Osteoblast (primary cell): ENCODE data around the gene DLGAP1. TPM values are rescaled to one million over a fixed set of nuclear protein-coding genes. Genes with fewer than 3 reads are reported as not detected.

Experiments
- DNase-seq: peaks from one replicate; pipeline ENCODE4 v3.0.0; 2011; ENCODE audit warnings: low spot score, mixed read lengths; ENCODE audit not compliant: insufficient read length; ENCODE audit errors: missing footprints
- H2AFZ ChIP-seq: 2 replicates; pipeline ENCODE4 v1.6.0; 2011; ENCODE audit warnings: mild to moderate bottlenecking, low read length
- H3K27ac ChIP-seq: 2 replicates; pipeline ENCODE4 v1.5.1; 2011; ENCODE audit warnings: mild to moderate bottlenecking, low read depth, low read length, moderate library complexity
- H3K27me3 ChIP-seq: 2 replicates; pipeline ENCODE4 v1.6.0; 2012; ENCODE audit warnings: mild to moderate bottlenecking, control low read depth, inconsistent platforms, low read length, moderate library complexity; ENCODE audit not compliant: insufficient read depth
- H3K36me3 ChIP-seq: 2 replicates; pipeline ENCODE4 v1.5.1; 2011; ENCODE audit warnings: mild to moderate bottlenecking, low read length, control low read depth, moderate library complexity; ENCODE audit not compliant: insufficient read depth
- H3K4me1 ChIP-seq: 2 replicates; pipeline ENCODE4 v1.5.1; 2011; ENCODE audit warnings: mild to moderate bottlenecking, low read length, control low read depth, moderate library complexity; ENCODE audit not compliant: insufficient read depth
- H3K4me2 ChIP-seq: 2 replicates; pipeline ENCODE4 v1.6.0; 2011; ENCODE audit warnings: mild to moderate bottlenecking, low read length; ENCODE audit not compliant: insufficient read depth
- H3K4me3 ChIP-seq: fragments of 200-600 bp; sonication (generic); 3 replicates; pipeline ENCODE4 v1.5.1; 2012; ENCODE audit warnings: mild to moderate bottlenecking, low read length, inconsistent platforms; ENCODE audit not compliant: insufficient read depth
- H3K79me2 ChIP-seq: 2 replicates; pipeline ENCODE4 v1.6.0; 2012; ENCODE audit warnings: mild to moderate bottlenecking, low read length, control low read depth, inconsistent platforms; ENCODE audit not compliant: insufficient read depth
- H3K9me3 ChIP-seq: 2 replicates; pipeline ENCODE4 v1.5.1; 2011; ENCODE audit warnings: low read depth, low read length, control low read depth
- H4K20me1 ChIP-seq: 2 replicates; pipeline ENCODE4 v1.6.0; 2012; ENCODE audit warnings: mild to moderate bottlenecking, low read length, control low read depth; ENCODE audit not compliant: insufficient read depth
- total RNA-seq: library from RNA; depleted of rRNA; stranded (reverse); fragments of >200 nt; gene quantifications from 2 replicates; pipeline ENCODE4 v1.2.3, GENCODE V29; 2012
- TF ChIP-seq, protein P1 (sequence below): IDR thresholded peaks from 2 replicates; pipeline ENCODE4 v1.5.1; 2011; ENCODE audit warnings: mild to moderate bottlenecking, low read depth, low read length, moderate library complexity; ENCODE audit errors: extremely low read depth

Gene DLGAP1
- total RNA-seq, 1 donor = not detected

DNA sequence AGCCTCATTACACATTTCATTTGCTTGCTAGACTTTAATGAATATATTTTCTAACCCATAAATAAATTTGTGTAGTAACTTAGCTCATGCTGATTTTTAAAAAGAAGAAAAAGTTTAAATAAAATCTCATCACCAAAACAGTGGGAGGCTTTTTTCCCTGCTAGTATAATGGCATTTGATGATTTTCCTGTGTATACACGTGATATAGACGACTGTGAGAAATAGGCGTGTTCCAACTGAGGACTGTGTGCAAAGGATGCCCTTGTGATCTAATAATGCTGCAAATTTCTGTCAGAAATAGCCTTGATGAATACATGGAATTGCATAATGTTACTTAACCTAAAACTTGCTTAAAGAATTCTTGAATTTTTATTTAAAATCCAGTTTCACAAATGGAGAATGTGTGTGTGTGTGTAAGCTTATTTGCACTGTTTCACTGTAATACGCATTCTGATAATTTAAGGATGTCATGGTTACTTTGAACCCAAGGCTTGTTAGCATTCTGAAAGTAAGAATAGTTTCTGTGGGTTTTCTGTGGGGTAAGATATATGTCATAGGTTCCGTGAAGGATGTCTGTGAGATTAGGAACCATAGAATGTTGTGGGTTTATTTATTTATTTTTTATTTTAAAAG lies 178.0 kb downstream of the DLGAP1 start:
- TF ChIP-seq, protein P1, sequence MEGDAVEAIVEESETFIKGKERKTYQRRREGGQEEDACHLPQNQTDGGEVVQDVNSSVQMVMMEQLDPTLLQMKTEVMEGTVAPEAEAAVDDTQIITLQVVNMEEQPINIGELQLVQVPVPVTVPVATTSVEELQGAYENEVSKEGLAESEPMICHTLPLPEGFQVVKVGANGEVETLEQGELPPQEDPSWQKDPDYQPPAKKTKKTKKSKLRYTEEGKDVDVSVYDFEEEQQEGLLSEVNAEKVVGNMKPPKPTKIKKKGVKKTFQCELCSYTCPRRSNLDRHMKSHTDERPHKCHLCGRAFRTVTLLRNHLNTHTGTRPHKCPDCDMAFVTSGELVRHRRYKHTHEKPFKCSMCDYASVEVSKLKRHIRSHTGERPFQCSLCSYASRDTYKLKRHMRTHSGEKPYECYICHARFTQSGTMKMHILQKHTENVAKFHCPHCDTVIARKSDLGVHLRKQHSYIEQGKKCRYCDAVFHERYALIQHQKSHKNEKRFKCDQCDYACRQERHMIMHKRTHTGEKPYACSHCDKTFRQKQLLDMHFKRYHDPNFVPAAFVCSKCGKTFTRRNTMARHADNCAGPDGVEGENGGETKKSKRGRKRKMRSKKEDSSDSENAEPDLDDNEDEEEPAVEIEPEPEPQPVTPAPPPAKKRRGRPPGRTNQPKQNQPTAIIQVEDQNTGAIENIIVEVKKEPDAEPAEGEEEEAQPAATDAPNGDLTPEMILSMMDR = no peak
- Histone ChIP-seq H4K20me1 (no peaks in the 10 kb centered on the region), H3K27ac (no peak overlapping the region), H3K79me2 (no peaks in the 10 kb centered on the region), H3K27me3 (no peaks in the 10 kb centered on the region), H3K9me3 (peaks cover 5% of the 10 kb centered on the region), H3K4me1 (no peaks in the 10 kb centered on the region), H3K4me3 (no peak overlapping the region), H2AFZ (no peak overlapping the region), H3K36me3 (no peaks in the 10 kb centered on the region), H3K4me2 (no peak overlapping the region)
- no peak for DNase-seq

DNA sequence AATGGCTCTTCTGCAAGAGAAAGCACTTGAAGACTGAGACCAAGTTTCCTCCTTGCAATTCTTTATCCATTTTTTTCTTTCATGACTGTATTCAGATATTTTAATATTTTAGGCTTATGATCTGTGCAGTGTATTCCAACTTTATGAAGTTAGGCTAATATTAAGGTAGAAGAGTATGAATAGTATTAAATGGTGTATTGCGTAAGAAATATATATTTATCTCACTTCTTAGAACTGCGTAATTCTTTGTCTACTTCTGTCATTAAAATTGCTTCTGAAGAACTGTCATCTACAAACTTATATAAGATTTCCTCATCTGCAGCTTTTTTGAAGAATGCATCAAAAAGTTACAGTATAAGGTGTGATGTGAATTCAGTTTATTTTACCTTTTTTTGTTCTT lies 183.2 kb downstream of the DLGAP1 start:
- H3K4me3 ChIP-seq = no peak overlapping the region
- no peaks in the 10 kb centered on the region for H3K4me1 ChIP-seq
- no peak overlapping the region for H3K4me2 ChIP-seq
- no peaks in the 10 kb centered on the region for H3K79me2 ChIP-seq
- H2AFZ ChIP-seq = no peak overlapping the region
- TF ChIP-seq, protein P1 = no peak
- no peaks in the 10 kb centered on the region for H4K20me1 ChIP-seq
- no peaks in the 10 kb centered on the region for H3K27me3 ChIP-seq
- no peaks in the 10 kb centered on the region for H3K36me3 ChIP-seq
- H3K9me3 ChIP-seq = peaks cover 5% of the 10 kb centered on the region
- DNase-seq = no peak
- no peak overlapping the region for H3K27ac ChIP-seq

DNA sequence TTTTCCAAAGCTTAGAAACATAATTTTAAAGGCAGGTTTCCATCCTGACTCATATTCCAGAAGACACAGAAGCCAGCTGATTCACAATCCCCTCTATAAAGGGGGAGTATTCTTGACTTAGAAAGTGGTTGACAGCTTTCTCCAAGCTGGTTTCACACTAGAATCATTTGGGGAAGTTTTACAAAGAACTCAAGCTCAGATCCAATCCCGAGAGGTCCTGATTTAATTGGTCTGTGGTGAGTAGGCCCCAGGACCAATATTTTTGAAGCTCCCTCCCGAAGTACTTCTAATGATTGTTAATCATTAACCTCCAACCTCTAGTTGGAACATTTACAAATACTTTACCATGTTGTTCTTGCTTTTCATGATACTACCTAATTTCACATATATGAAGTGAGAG lies 184.1 kb downstream of the DLGAP1 start:
- TF ChIP-seq, protein P1 = no peak
- H3K4me1 ChIP-seq = no peaks in the 10 kb centered on the region

DNA sequence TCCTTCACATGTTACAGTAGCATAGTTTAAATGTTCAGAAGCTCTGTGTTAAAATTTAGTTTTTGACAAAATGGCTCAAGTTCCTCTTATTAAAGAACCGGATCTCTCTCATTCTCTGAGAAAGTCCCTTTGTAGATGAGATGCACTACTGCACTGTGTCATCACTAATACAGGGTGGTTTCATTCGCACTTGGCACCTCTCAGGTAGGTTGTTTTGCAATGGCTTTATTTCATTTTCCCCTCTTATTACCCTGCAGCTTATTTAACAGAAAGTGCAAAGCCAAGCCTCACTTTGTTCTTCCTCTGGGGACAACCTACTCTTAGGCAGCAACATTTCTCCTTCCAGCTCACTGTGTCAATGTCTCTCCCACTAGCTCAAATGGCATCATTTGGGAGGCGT lies 185.1 kb downstream of the DLGAP1 start:
- no peaks in the 10 kb centered on the region for H3K27me3 ChIP-seq

More for the DNA sequence above, 184.1 kb downstream of the DLGAP1 start:
- H3K79me2 ChIP-seq = no peaks in the 10 kb centered on the region
- no peaks in the 10 kb centered on the region for H3K36me3 ChIP-seq
- H3K27ac ChIP-seq = no peak overlapping the region
- peaks cover 5% of the 10 kb centered on the region for H3K9me3 ChIP-seq
- DNase-seq = no peak
- H3K4me2 ChIP-seq = no peak overlapping the region
- H3K4me3 ChIP-seq = no peak overlapping the region
- H3K27me3 ChIP-seq = no peaks in the 10 kb centered on the region
- H2AFZ ChIP-seq = no peak overlapping the region
- H4K20me1 ChIP-seq = no peaks in the 10 kb centered on the region

More for the DNA sequence above, 185.1 kb downstream of the DLGAP1 start:
- H3K36me3 ChIP-seq = no peaks in the 10 kb centered on the region
- no peak overlapping the region for H3K4me2 ChIP-seq
- DNase-seq = no peak
- peaks cover 5% of the 10 kb centered on the region for H3K9me3 ChIP-seq
- H4K20me1 ChIP-seq = no peaks in the 10 kb centered on the region
- H2AFZ ChIP-seq = no peak overlapping the region
- H3K4me1 ChIP-seq = no peaks in the 10 kb centered on the region
- no peak overlapping the region for H3K4me3 ChIP-seq
- no peak overlapping the region for H3K27ac ChIP-seq
- no peaks in the 10 kb centered on the region for H3K79me2 ChIP-seq
- TF ChIP-seq, protein P1 = no peak
